Mesothelial cell of epicardium (in vitro differentiated cells): ENCODE data around the gene SYCE1L. TPM values are rescaled to one million over a fixed set of nuclear protein-coding genes. Genes with fewer than 3 reads are reported as not detected.

Experiments
- DNase-seq, 2 experiments: peaks; one replicate each; pipeline ENCODE4 v3.0.0; 2021; ENCODE audit warnings: low spot score in 2 of 2; ENCODE audit not compliant: unreplicated experiment in 2 of 2
- H3K27ac Mint-ChIP-seq: 2 replicates; pipeline ENCODE4 v1.8.0; 2021; ENCODE audit warnings: mixed read lengths
- H3K27me3 Mint-ChIP-seq: 2 replicates; pipeline ENCODE4 v1.8.0; 2021; ENCODE audit warnings: low read depth, mixed read lengths
- H3K36me3 Mint-ChIP-seq: 2 replicates; pipeline ENCODE4 v1.8.0; 2021; ENCODE audit warnings: mixed read lengths
- H3K4me1 Mint-ChIP-seq: 2 replicates; pipeline ENCODE4 v1.8.0; 2021; ENCODE audit warnings: mixed read lengths
- H3K4me3 Mint-ChIP-seq: 2 replicates; pipeline ENCODE4 v1.8.0; 2021; ENCODE audit warnings: mild to moderate bottlenecking, moderate library complexity, mixed read lengths
- H3K9me3 Mint-ChIP-seq: 2 replicates; pipeline ENCODE4 v1.8.0; 2021; ENCODE audit warnings: mixed read lengths
- total RNA-seq: library from RNA; stranded (reverse); gene quantifications from 3 replicates; pipeline ENCODE4 v1.2.1, GENCODE V29; 2021
- TF ChIP-seq, protein P1 (sequence below): fragments of 200-600 bp; sonication (generic); IDR thresholded peaks from one replicate; pipeline ENCODE4 v1.5.0; 2021; ENCODE audit warnings: antibody characterized with exemption; ENCODE audit not compliant: unreplicated experiment

Gene SYCE1L
- total RNA-seq, 1 donor from 2014 or later, result 21.3 TPM

DNA sequence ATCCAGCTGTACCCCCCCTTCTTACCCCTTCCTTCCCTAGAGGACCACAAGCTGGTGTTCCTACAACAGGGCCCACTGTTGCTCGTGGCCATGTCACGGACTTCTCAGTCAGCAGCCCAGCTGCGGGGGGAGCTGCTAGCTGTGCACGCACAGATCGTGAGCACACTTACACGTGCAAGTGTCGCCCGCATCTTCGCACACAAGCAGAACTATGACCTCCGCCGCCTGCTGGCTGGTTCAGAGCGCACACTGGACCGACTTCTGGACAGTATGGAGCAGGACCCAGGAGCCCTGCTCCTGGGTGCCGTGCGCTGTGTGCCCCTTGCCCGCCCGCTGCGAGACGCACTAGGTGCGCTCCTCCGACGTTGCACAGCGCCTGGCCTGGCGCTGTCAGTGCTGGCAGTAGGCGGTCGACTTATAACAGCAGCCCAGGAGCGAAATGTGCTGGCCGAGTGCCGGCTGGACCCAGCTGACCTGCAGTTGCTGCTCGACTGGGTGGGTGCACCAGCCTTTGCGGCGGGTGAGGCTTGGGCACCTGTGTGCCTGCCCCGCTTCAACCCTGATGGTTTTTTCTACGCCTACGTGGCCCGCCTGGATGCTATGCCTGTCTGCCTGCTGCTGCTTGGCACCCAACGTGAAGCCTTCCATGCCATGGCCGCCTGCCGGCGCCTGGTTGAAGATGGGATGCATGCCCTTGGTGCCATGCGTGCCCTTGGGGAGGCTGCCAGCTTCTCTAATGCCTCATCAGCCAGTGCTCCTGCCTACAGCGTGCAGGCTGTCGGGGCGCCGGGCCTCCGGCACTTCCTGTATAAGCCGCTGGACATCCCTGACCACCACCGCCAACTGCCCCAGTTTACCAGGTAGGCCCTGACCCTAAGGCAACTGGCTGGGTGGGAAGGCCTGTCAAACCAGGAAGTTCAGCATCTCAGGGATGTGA, 4.6 kb upstream of the SYCE1L start:
- no peak for DNase-seq
- Mint-ChIP-seq H3K4me3 (no peak overlapping the region), H3K27ac (no peak overlapping the region), H3K4me1 (peaks cover 20% of the 10 kb centered on the region), H3K9me3 (no peaks in the 10 kb centered on the region), H3K36me3 (peaks cover 17% of the 10 kb centered on the region), H3K27me3 (no peaks in the 10 kb centered on the region)
- TF ChIP-seq, protein P1, sequence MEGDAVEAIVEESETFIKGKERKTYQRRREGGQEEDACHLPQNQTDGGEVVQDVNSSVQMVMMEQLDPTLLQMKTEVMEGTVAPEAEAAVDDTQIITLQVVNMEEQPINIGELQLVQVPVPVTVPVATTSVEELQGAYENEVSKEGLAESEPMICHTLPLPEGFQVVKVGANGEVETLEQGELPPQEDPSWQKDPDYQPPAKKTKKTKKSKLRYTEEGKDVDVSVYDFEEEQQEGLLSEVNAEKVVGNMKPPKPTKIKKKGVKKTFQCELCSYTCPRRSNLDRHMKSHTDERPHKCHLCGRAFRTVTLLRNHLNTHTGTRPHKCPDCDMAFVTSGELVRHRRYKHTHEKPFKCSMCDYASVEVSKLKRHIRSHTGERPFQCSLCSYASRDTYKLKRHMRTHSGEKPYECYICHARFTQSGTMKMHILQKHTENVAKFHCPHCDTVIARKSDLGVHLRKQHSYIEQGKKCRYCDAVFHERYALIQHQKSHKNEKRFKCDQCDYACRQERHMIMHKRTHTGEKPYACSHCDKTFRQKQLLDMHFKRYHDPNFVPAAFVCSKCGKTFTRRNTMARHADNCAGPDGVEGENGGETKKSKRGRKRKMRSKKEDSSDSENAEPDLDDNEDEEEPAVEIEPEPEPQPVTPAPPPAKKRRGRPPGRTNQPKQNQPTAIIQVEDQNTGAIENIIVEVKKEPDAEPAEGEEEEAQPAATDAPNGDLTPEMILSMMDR, result no peak

DNA sequence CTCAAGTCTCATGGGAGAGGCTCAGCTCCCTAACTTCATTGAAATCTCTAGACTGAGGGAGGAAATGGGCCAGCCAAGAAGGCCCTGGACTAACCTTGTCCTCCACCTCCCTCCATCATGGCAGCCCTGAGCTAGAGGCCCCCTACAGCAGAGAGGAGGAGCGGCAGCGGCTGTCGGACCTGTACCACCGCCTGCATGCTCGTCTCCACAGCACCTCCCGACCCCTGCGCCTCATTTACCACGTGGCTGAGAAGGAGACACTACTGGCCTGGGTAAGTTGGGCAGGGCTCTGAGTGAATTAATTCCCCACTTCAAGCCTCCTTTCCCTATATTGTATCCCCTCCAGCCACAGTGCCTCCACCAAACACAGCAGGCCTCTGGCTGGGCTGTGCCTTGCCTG, 3.8 kb upstream of the SYCE1L start:
- Mint-ChIP-seq H3K36me3 (peaks cover 17% of the 10 kb centered on the region), H3K4me3 (no peak overlapping the region), H3K27me3 (no peaks in the 10 kb centered on the region), H3K4me1 (peaks cover 20% of the 10 kb centered on the region), H3K9me3 (no peaks in the 10 kb centered on the region), H3K27ac (no peak overlapping the region)
- DNase-seq, result no peak
- TF ChIP-seq, protein P1, result no peak

DNA sequence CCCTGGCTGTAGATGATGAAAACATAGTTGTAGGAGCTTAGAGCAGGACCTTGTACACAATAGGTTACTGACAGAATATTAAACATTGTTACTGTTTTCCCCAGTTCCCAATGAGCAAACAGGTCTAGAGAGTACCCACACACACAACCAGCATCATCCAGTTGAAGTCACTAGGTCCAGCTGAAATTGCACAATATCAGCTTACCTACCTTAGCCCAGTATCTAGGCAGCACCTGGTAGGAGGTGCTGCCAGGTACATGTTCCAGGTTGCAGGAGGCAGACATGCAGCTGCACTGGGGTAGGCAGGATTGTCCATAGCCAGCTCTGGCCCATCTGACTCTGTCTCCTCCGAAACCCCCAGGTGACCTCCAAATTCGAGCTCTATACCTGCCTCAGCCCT, 1.5 kb upstream of the SYCE1L start:
- Mint-ChIP-seq H3K4me1 (peaks cover under 1% of the 10 kb centered on the region), H3K36me3 (peaks cover 21% of the 10 kb centered on the region), H3K4me3 (no peak overlapping the region), H3K27me3 (no peaks in the 10 kb centered on the region), H3K9me3 (no peaks in the 10 kb centered on the region), H3K27ac (no peak overlapping the region)
- TF ChIP-seq, protein P1, result no peak
- DNase-seq, result no peak

DNA sequence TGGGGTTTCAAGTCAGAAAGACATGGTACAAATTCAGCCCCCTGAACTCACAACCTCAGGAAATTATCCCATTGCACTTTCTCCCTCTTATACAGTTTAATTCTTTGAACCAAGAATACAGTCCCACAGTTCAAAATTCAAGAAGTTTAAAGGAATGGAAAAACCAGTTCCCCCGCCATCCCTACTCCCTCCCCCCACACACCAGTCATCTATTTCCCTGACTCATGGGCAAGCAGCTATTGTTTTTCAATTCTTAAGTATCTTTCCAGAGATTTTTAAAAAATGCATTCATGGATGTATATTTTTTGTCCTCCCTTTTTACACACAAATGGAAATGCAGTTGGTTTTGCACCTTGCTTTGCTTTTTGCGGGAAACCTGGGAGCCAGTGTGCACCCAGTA, 7.3 kb downstream of the SYCE1L start:
- Mint-ChIP-seq H3K36me3 (peaks cover 6% of the 10 kb centered on the region), H3K4me3 (no peak overlapping the region), H3K27me3 (no peaks in the 10 kb centered on the region), H3K4me1 (peaks cover 9% of the 10 kb centered on the region), H3K9me3 (peaks cover 4% of the 10 kb centered on the region), H3K27ac (no peak overlapping the region)
- DNase-seq, result no peak
- TF ChIP-seq, protein P1, result no peak

DNA sequence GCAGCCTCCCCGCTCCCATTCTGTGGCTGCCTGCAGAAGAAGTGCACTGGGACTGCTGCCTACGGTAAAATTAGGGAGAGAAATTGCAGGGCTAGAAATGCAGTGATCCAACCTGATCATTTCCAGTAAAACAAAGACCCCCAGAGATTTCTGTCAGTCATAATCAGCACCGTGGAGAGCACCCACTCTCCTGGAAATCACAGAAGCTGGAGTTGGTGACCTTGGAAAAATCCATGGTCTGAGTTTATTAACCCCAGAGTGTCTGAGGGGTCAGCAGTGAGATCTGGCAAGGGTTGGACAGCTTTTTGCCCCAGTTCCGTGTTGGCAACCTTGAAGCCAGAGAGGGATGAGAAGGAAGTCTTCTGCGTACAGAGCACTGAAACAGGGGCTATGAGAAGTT, 7.8 kb downstream of the SYCE1L start:
- H3K27ac Mint-ChIP-seq, result no peak overlapping the region
- no peaks in the 10 kb centered on the region for H3K27me3 Mint-ChIP-seq
- DNase-seq, result no peak
- H3K4me1 Mint-ChIP-seq, result peaks cover 14% of the 10 kb centered on the region
- H3K36me3 Mint-ChIP-seq, result peaks cover 6% of the 10 kb centered on the region
- TF ChIP-seq, protein P1, result no peak
- H3K9me3 Mint-ChIP-seq, result peaks cover 4% of the 10 kb centered on the region
- no peak overlapping the region for H3K4me3 Mint-ChIP-seq
